ENCODE results near the gene PTH1R.

The PTH1R gene

DNA sequence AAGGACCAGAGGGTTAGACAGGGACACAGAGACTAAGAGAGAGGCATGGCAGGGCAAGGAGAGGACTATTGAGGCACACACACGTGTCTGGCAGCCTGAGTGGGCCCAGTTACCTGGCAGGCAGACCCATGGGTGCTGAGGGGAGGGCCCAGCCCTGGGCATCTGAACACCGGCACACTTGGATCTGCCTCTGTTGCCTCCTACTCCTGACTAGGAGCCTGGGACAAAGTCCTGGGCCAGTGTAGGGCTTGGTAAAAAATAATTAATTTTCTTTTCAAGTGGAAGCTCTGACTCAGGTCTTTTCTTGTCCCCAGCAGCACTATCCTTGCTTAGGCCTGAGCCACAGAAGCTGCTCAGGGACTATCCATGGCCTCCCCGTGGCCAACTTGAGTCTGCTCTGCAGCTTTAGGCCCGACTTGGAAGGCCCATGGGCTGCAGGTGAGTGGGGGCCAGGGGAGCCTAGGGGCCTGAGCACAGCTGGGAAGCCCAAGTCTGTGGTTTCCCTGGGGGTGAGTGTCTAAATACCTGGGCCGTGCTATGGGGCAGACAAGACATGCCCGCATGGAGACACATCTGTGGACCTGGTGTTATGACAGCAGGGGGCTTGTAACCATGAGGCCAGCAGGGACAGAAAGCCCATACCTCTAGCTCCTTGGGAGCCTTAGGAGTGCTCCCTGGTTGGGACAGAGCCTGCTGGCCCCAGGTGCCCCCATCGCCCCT, at the start of gene PTH1R:
PTH1R (plus strand) TSS at position 316 of the 720 bp plus-strand sequence. CDS start 5,839 bp downstream, outside the sequence.
- Histone ChIP-seq H3K36me3 (ENCODE audit: control insufficient read depth in 1 of 2, insufficient read depth in 2 of 2, low read length in 2 of 2) (no peaks in the 10 kb centered on the region), H3K4me3 (ENCODE audit: low read depth in 1 of 2, low read length in 2 of 2) (no peak within 1 kb of the TSS), H3K4me1 (ENCODE audit: control insufficient read depth in 1 of 2, insufficient read depth in 2 of 2, low read length in 2 of 2) (peaks cover 0 to 2% of the 10 kb centered on the region in 2 donors), H3K27me3 (ENCODE audit: control insufficient read depth in 1 of 2, insufficient read depth in 2 of 2, low read length in 2 of 2) (peaks cover 14 to 18% of the 10 kb centered on the region in 2 donors), H3K9ac (ENCODE audit: low read depth in 1 of 2, low read length in 2 of 2) (no peak within 1 kb of the TSS), H3K9me3 (ENCODE audit: control insufficient read depth in 1 of 2, low read length in 2 of 2) (no peaks in the 10 kb centered on the region), H3K27ac (ENCODE audit: low read depth, low read length) (peak within 1 kb of the TSS; percentile 80)

- H3K27ac ChIP-seq (ENCODE audit: low read depth, low read length), result no peak overlapping the region
- no peak overlapping the region for H3K9ac ChIP-seq (ENCODE audit: low read depth in 1 of 2, low read length in 2 of 2)
- H3K27me3 ChIP-seq (ENCODE audit: control insufficient read depth in 1 of 2, insufficient read depth in 2 of 2, low read length in 2 of 2), result no peaks in the 10 kb centered on the region
- H3K4me1 ChIP-seq (ENCODE audit: control insufficient read depth in 1 of 2, insufficient read depth in 2 of 2, low read length in 2 of 2), result no peaks in the 10 kb centered on the region
- no peaks in the 10 kb centered on the region for H3K9me3 ChIP-seq (ENCODE audit: control insufficient read depth in 1 of 2, low read length in 2 of 2)
- H3K4me3 ChIP-seq (ENCODE audit: low read depth in 1 of 2, low read length in 2 of 2), result no peak overlapping the region
- H3K36me3 ChIP-seq (ENCODE audit: control insufficient read depth in 1 of 2, insufficient read depth in 2 of 2, low read length in 2 of 2), result no peaks in the 10 kb centered on the region
Observed at GRCh38 chr3:46829699-46830208, 47.8 kb upstream of the PTH1R start.

DNA sequence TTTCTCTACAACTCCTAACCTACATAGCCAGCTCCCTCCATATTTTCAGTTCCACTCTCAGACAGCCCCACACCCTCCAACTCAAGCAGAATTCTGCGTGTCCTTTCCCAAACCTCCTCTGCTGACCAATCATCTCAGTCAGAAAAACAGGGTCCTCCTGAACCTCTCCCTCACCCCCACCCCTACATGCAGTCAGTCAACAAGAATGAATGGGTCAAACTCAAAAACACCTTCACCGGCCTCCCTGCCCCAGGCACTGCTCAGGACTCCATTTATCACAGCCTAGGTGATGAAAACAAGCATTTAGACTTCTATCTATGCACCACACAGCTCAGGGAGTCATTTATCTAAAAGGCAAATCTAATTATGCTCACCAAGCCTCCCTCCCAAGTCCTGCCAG, 46.7 kb upstream of the PTH1R start:
- Histone ChIP-seq H3K9ac (ENCODE audit: low read depth in 1 of 2, low read length in 2 of 2) (no peak overlapping the region), H3K27ac (ENCODE audit: low read depth, low read length) (no peak overlapping the region), H3K9me3 (ENCODE audit: control insufficient read depth in 1 of 2, low read length in 2 of 2) (no peaks in the 10 kb centered on the region), H3K4me3 (ENCODE audit: low read depth in 1 of 2, low read length in 2 of 2) (no peak overlapping the region), H3K27me3 (ENCODE audit: control insufficient read depth in 1 of 2, insufficient read depth in 2 of 2, low read length in 2 of 2) (no peaks in the 10 kb centered on the region), H3K4me1 (ENCODE audit: control insufficient read depth in 1 of 2, insufficient read depth in 2 of 2, low read length in 2 of 2) (no peaks in the 10 kb centered on the region), H3K36me3 (ENCODE audit: control insufficient read depth in 1 of 2, insufficient read depth in 2 of 2, low read length in 2 of 2) (no peaks in the 10 kb centered on the region)

DNA sequence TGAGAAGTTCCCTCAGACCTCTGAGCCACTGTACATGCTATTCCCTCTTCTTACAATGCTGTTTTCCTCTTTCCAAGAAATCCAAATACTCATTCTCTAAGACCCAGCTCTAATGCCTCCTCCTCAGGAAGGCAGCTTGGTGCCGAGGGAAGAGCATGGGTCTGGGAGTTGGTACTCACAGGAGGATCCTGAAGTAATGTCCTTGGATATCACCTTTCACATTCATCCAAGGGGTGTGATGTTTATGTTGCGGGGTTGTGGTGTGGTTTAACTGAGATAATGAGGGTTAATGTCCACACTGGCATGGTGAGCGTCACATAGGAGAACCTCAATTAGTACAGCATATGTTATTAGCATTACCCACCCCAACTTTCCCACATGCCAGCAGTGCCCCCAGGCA, 46.2 kb upstream of the PTH1R start:
- H3K36me3 ChIP-seq (ENCODE audit: control insufficient read depth in 1 of 2, insufficient read depth in 2 of 2, low read length in 2 of 2), result no peaks in the 10 kb centered on the region
- no peaks in the 10 kb centered on the region for H3K27me3 ChIP-seq (ENCODE audit: control insufficient read depth in 1 of 2, insufficient read depth in 2 of 2, low read length in 2 of 2)
- no peaks in the 10 kb centered on the region for H3K4me1 ChIP-seq (ENCODE audit: control insufficient read depth in 1 of 2, insufficient read depth in 2 of 2, low read length in 2 of 2)
- H3K27ac ChIP-seq (ENCODE audit: low read depth, low read length), result no peak overlapping the region
- H3K4me3 ChIP-seq (ENCODE audit: low read depth in 1 of 2, low read length in 2 of 2), result no peak overlapping the region
- no peaks in the 10 kb centered on the region for H3K9me3 ChIP-seq (ENCODE audit: control insufficient read depth in 1 of 2, low read length in 2 of 2)
- no peak overlapping the region for H3K9ac ChIP-seq (ENCODE audit: low read depth in 1 of 2, low read length in 2 of 2)

DNA sequence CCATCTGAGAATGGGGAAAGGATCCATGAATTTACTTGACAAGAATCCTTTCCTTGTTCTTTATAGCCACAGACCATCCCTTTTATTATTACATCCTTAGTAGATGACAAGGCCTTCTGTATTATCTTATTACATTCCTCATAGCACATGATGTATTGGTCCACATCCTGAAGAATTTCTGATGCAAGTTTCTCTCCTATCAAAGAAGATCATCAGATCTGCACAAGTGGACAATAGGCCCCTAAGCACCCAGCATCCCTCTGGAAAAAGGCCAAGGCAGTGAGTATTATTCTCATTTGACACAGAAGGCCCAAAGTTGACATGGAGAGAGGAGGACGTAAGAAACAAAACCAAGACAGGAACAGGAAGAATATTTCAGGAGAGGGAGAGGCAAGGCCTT, 45.7 kb upstream of the PTH1R start:
- Histone ChIP-seq H3K9me3 (ENCODE audit: control insufficient read depth in 1 of 2, low read length in 2 of 2) (no peaks in the 10 kb centered on the region), H3K4me3 (ENCODE audit: low read depth in 1 of 2, low read length in 2 of 2) (no peak overlapping the region), H3K4me1 (ENCODE audit: control insufficient read depth in 1 of 2, insufficient read depth in 2 of 2, low read length in 2 of 2) (no peaks in the 10 kb centered on the region), H3K27ac (ENCODE audit: low read depth, low read length) (no peak overlapping the region), H3K36me3 (ENCODE audit: control insufficient read depth in 1 of 2, insufficient read depth in 2 of 2, low read length in 2 of 2) (no peaks in the 10 kb centered on the region), H3K27me3 (ENCODE audit: control insufficient read depth in 1 of 2, insufficient read depth in 2 of 2, low read length in 2 of 2) (no peaks in the 10 kb centered on the region), H3K9ac (ENCODE audit: low read depth in 1 of 2, low read length in 2 of 2) (no peak overlapping the region)

GRCh38 chr3:46833346-46834300, 43.9 kb upstream of the PTH1R start:
- Histone ChIP-seq H3K9ac (ENCODE audit: low read depth in 1 of 2, low read length in 2 of 2) (no peak overlapping the region), H3K9me3 (ENCODE audit: control insufficient read depth in 1 of 2, low read length in 2 of 2) (no peaks in the 10 kb centered on the region), H3K4me1 (ENCODE audit: control insufficient read depth in 1 of 2, insufficient read depth in 2 of 2, low read length in 2 of 2) (no peaks in the 10 kb centered on the region), H3K27ac (ENCODE audit: low read depth, low read length) (no peak overlapping the region), H3K27me3 (ENCODE audit: control insufficient read depth in 1 of 2, insufficient read depth in 2 of 2, low read length in 2 of 2) (no peaks in the 10 kb centered on the region), H3K36me3 (ENCODE audit: control insufficient read depth in 1 of 2, insufficient read depth in 2 of 2, low read length in 2 of 2) (no peaks in the 10 kb centered on the region), H3K4me3 (ENCODE audit: low read depth in 1 of 2, low read length in 2 of 2) (no peak overlapping the region)

DNA sequence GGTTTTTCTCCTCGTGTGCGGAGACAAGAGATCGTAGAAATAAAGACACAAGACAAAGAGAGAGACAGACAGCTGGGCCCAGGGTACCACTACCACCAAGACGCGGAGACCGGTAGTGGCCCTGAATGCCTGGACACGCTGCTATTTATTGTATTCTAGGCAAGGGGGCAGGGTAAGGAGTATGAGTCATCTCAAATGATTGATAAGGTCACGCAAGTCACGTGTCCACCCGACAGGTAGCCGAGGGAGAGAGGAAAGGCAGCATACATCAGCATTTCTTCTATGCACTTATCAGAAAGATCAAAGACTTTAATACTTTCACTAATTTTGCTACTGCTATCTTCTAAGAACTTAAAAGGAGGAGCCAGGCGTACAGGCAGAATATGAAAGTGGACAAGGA, 42.5 kb upstream of the PTH1R start:
- Histone ChIP-seq H3K27me3 (ENCODE audit: control insufficient read depth in 1 of 2, insufficient read depth in 2 of 2, low read length in 2 of 2) (no peaks in the 10 kb centered on the region), H3K9me3 (ENCODE audit: control insufficient read depth in 1 of 2, low read length in 2 of 2) (no peaks in the 10 kb centered on the region), H3K9ac (ENCODE audit: low read depth in 1 of 2, low read length in 2 of 2) (no peak overlapping the region), H3K4me1 (ENCODE audit: control insufficient read depth in 1 of 2, insufficient read depth in 2 of 2, low read length in 2 of 2) (no peaks in the 10 kb centered on the region), H3K4me3 (ENCODE audit: low read depth in 1 of 2, low read length in 2 of 2) (no peak overlapping the region), H3K27ac (ENCODE audit: low read depth, low read length) (no peak overlapping the region), H3K36me3 (ENCODE audit: control insufficient read depth in 1 of 2, insufficient read depth in 2 of 2, low read length in 2 of 2) (no peaks in the 10 kb centered on the region)

DNA sequence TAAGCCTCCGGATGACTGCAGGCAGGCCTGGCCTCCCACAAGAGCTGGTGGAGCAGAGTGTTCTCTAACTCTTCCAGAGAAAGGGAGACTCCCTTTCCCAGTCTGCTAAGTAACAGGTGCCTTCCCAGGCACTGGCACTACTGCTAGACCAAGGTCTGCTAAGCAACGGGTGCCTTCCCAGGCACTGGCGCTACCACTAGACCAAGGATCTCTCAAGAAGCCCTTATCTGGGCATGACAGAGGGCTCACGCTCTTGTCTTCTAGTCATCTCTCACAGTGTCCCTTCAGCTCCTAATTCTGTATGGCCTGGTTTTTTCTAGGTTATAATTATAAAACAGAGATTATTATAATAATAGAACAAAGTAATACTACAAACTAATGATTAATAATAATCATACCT, 42.0 kb upstream of the PTH1R start:
- Histone ChIP-seq H3K27ac (ENCODE audit: low read depth, low read length) (no peak overlapping the region), H3K9me3 (ENCODE audit: control insufficient read depth in 1 of 2, low read length in 2 of 2) (peaks cover 0 to 3% of the 10 kb centered on the region in 2 donors), H3K9ac (ENCODE audit: low read depth in 1 of 2, low read length in 2 of 2) (no peak overlapping the region), H3K27me3 (ENCODE audit: control insufficient read depth in 1 of 2, insufficient read depth in 2 of 2, low read length in 2 of 2) (no peaks in the 10 kb centered on the region), H3K4me3 (ENCODE audit: low read depth in 1 of 2, low read length in 2 of 2) (no peak overlapping the region), H3K4me1 (ENCODE audit: control insufficient read depth in 1 of 2, insufficient read depth in 2 of 2, low read length in 2 of 2) (no peaks in the 10 kb centered on the region), H3K36me3 (ENCODE audit: control insufficient read depth in 1 of 2, insufficient read depth in 2 of 2, low read length in 2 of 2) (no peaks in the 10 kb centered on the region)

DNA sequence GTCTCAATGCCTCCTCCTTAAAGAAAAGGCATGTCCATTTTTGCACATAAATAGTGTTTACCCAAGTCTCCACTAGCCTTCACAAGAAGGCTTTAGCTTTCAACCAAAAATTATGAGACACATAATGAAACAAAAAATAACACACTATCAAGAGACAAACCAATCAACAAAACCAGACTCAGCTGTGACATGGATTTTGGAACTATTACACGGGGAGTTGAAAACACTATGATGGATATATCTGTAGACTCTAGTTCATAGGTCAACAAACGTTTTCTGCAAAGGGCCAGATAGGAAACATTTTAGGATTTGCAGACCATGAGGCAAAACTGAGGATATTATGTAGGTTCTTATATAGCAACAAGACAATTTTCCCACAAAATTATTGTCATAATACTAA, 39.2 kb upstream of the PTH1R start:
- Histone ChIP-seq H3K27ac (ENCODE audit: low read depth, low read length) (no peak overlapping the region), H3K9ac (ENCODE audit: low read depth in 1 of 2, low read length in 2 of 2) (no peak overlapping the region), H3K27me3 (ENCODE audit: control insufficient read depth in 1 of 2, insufficient read depth in 2 of 2, low read length in 2 of 2) (no peaks in the 10 kb centered on the region), H3K36me3 (ENCODE audit: control insufficient read depth in 1 of 2, insufficient read depth in 2 of 2, low read length in 2 of 2) (no peaks in the 10 kb centered on the region), H3K4me3 (ENCODE audit: low read depth in 1 of 2, low read length in 2 of 2) (no peak overlapping the region), H3K4me1 (ENCODE audit: control insufficient read depth in 1 of 2, insufficient read depth in 2 of 2, low read length in 2 of 2) (no peaks in the 10 kb centered on the region), H3K9me3 (ENCODE audit: control insufficient read depth in 1 of 2, low read length in 2 of 2) (peaks cover 2 to 11% of the 10 kb centered on the region in 2 donors)

- no peak overlapping the region for H3K4me3 ChIP-seq (ENCODE audit: low read depth in 1 of 2, low read length in 2 of 2)
- no peaks in the 10 kb centered on the region for H3K36me3 ChIP-seq (ENCODE audit: control insufficient read depth in 1 of 2, insufficient read depth in 2 of 2, low read length in 2 of 2)
- H3K9me3 ChIP-seq (ENCODE audit: control insufficient read depth in 1 of 2, low read length in 2 of 2), result peaks cover 2 to 11% of the 10 kb centered on the region in 2 donors
- H3K27me3 ChIP-seq (ENCODE audit: control insufficient read depth in 1 of 2, insufficient read depth in 2 of 2, low read length in 2 of 2), result no peaks in the 10 kb centered on the region
- no peak overlapping the region for H3K9ac ChIP-seq (ENCODE audit: low read depth in 1 of 2, low read length in 2 of 2)
- H3K27ac ChIP-seq (ENCODE audit: low read depth, low read length), result no peak overlapping the region
- peaks cover 0 to 5% of the 10 kb centered on the region in 2 donors for H3K4me1 ChIP-seq (ENCODE audit: control insufficient read depth in 1 of 2, insufficient read depth in 2 of 2, low read length in 2 of 2)
Observed at GRCh38 chr3:46840491-46840890, 37.0 kb upstream of the PTH1R start.

All from duodenal mucosa (tissue), 2 donors.